NCI-H2107 (cell line): ENCODE data around the gene ADAMTSL1.

Source experiments
- DNase-seq: peaks from one replicate; lab custom pipeline; 2025; lab: John Stamatoyannopoulos, UW

The ADAMTSL1 gene

DNA sequence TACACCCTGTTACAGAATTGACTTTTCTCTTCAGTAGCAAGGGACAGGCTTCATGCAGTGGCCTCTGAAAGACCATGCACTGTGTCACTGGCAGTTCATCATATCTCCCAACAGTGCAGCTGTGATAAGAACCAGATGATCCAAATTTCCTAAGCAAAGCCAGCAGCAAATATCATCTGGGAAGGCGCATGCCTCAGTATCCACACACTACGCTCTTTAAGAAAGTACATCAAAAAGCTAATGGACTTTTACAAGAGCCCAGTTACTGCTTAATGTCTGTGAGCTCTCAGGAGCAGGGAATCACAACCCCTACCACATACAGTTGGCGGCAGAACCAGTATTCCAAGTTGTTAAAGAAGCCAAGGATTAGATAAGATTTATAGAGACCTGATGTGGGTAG lies 25.1 kb downstream of the ADAMTSL1 start:
- no peak for DNase-seq

GRCh38 chr9:18499980-18500379 lies 26.0 kb downstream of the ADAMTSL1 start:
- DNase-seq = peak; percentile 22

DNA sequence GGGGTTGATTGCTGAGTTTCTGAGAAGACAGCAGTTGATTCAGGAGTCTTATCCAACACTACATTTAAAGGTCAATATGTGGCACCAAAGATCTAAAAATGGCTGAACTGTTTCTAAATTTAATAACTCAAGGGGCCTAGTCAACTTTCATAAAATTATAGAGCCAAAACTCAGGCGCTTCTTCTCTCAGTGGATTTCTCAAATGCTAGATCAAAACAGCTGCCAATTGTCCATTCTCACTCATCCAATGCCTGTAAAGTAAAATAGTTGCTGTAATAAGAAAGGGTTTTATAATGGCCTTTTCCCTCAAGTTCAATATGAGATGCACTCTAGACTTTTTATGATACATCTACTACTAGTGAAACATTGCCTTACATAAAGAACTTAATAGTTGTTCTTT lies 26.5 kb downstream of the ADAMTSL1 start:
- DNase-seq = no peak

DNA sequence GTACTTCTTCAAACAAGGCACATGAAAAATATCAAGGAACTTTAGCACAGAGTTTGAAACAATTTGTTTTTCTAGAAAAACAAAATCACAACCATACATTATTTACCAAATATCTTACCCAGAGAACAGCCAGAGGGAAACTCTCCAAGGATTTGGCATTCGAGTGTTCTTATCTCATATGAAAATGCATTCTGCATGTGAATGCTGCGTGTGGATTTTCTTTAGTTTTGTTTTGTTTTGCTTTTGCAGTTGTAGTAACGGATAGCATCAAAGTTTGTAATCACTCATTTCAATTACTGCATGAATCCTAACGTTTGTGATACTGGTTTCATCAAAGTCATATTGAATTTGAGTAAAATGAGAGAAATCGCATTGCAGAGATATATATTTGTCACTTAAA lies 28.0 kb downstream of the ADAMTSL1 start:
- DNase-seq = no peak

- no peak for DNase-seq
Observed at GRCh38 chr9:18502546-18502945, 28.6 kb downstream of the ADAMTSL1 start.

GRCh38 chr9:18504707-18505106 lies 30.8 kb downstream of the ADAMTSL1 start:
- DNase-seq = no peak

DNA sequence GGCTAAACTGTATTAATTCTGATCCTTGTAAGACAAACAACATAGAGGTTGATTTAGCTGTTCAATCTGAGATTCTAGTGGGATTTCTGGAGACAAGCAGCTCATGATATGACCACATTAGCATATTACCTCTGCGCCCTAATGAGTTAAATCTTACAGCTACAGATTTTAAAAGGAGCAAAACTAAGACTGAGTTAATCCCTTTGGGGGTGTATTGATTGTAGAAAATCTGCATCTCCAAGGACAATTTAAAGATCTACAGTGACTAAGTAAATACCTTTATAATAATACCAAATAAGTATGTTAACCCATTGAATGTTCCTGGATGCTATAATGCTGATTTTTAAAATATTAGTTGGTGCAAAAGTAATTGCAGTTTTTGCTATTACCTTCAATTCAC lies 33.2 kb downstream of the ADAMTSL1 start:
- no peak for DNase-seq

DNA sequence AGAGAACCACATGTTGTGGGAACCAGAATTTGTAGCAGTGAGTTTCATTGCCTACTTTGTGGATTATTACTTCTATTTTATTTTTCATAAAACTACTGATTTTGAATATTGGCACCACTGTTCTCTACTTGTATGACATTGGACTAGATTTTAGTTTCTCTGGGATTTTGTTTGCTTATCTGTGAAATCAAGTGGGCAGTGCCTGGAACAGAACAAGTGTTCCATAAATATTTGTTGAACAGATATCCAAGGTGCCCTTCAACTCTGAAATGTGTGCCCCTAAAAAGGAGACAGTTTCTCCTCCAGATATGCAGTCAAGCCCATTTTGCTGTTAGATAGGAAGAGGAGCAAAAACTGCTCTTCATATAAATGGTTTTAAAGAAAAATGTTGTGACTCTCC lies 42.6 kb downstream of the ADAMTSL1 start:
- DNase-seq = no peak

DNA sequence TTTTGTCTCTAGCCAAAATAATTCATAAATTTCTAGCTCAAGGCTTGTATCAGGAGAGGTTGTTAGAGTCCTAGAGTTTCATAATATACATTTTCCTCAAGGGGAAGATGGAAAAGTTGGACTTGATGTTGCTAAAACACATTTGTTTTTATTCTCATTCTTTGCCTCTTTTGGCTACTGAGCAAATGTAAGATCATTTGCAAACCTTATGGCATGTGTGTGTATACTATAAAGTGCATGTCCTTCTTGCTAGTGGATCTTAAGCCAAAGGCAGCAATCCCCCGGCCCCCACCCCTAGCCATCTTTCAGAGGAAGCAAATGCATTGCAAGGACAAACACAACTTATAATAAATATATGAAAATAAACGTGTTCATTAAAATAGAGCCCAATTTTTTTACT lies 43.0 kb downstream of the ADAMTSL1 start:
- DNase-seq = no peak

GRCh38 chr9:18520416-18521047 lies 46.6 kb downstream of the ADAMTSL1 start:
- DNase-seq = no peak

DNA sequence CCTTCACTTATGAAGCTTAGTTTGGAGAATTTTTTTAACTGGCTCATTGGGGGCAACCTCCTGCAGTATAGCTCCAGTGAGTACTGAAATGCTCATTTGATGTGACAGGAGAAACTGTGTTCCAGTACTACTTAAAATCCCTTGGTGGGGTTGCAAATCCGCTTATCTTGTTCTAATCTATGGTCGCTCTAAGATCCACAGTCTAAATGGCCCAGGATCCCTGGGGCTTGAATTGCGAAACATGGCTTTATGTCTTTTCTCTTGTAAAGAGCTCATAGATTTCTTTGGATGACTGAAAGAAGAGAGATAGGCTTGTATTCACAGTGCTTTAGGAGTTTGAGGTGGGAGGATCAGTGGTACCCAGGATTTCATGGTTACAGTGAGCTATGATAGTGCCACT lies 52.7 kb downstream of the ADAMTSL1 start:
- no peak for DNase-seq

DNA sequence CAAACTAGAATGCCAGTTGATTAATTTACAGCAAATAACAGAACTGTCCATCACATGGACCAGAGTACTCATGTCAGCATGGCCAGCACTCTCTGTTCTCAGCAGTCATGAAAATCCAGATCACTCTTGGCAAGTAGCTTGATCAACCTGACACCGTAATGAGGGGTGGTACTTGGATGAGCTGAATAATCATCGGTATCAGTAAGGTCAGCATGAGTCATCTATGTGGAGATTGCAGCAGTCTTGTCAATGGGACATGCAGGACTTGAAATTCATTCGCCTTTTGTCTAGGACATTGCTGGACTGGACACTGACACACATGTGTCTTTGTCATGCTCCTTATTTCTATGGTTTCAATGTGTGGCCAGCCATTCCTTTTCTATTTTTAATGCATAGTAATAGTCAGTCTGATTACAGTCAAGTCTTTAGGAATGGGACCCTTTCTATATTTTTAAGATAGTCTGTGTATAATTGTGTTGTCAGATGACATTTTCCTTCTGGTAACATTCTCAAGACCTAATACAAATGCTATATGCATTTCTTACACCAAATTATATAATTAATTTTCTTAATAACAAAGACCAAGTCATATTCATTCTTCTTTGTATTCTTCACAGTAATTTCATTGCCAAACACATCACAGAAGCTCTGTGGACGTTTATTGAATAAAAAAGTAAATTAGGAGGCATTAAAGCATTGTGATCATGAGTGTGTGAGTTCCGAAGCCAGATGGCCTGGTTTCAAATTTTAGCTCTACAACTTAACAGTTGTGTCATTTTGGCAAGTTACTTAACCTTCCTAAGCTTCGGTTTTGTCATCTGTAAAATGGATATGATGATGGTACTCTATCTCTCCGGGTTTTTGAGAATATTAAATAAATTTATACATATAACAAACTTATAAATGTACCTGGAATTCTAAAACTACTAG lies 57.4 kb downstream of the ADAMTSL1 start:
- DNase-seq = no peak

GRCh38 chr9:18534611-18535010 lies 60.7 kb downstream of the ADAMTSL1 start:
- DNase-seq = no peak

DNA sequence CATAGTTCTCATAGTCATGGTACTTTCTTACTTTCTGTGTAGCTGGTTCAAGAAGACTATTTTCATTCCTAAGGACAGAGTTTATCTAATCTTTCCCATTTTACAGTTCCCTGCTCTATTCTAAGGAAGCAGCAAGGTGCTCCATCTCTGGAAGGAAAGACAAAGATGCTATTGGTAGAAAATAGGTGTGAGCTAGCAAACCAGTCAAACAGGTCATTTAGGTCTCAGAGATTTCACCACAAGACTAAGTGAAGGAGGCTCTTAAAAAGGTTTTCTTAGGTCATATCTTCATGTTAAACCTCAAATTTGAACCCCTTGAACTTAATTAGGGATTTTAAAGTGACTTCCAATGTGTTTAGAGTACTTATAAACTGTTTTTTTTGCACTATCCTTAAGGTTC lies 62.6 kb downstream of the ADAMTSL1 start:
- DNase-seq = no peak

DNA sequence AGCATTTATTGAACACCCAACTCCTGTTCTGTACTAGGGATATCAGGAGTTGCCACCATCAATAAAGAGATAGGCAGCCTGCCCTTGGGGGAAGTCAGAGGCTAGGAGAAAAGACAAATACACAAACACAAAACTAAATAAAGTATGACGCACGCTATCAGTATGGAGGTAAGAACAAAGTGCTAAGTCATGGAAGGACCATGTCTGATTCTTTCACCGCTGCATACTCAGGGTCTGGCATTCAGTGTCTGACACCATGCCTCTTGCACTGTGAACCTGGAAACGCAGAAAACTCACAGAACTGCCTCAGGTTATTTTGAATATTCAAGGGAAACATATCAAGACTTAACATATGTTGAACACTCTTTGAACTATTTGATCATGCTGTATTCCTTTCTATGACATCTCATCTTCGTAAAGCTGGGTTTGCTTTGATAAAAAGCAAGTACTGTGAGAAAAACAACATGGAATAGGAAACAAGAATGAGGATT lies 65.3 kb downstream of the ADAMTSL1 start:
- no peak for DNase-seq

DNA sequence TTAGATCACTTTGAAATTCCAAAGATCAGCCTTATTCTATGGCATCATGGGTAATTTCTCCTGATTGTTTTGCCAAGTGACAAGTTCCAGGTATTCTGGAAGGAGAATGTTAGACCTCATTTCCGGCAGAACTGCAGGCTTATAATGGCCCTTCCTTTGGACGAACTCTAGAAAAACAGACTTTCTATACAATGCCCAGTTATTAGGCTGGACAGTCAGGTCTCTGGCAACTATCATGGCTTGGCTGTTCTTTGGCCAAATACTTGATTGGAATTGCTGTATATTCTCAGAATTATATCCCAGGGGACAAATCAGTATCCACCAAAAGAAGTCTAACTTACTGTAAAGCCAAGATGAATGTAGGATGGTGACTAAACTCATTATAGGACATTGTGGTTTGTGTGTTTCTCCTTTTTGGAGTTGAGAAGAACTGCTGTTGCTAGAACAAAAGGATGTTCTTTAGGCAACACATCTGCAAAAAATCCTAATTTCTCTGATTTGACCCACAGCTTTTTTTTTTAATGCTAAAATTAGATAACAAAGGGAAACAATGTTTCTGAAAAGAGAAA lies 69.0 kb downstream of the ADAMTSL1 start:
- DNase-seq = no peak

GRCh38 chr9:18543406-18544192 lies 69.6 kb downstream of the ADAMTSL1 start:
- DNase-seq = no peak

DNA sequence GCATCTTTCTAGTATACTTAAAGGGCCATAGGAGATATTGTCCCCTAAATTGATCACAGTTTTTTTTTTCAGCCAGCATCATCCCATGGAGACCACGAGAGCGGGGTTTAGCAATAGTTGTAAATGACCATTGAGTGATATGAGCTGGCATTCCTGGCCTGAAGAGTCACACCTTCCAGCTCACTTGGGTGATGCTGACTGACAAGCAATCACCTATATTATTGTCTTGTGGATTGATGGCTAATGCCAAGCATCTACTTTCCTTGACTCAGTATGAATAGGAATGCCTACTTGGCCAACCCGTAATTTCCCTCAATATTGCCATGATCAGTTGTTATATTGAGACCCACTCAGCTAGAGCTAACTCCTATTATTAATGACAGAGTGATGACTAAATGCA lies 70.5 kb downstream of the ADAMTSL1 start:
- no peak for DNase-seq

DNA sequence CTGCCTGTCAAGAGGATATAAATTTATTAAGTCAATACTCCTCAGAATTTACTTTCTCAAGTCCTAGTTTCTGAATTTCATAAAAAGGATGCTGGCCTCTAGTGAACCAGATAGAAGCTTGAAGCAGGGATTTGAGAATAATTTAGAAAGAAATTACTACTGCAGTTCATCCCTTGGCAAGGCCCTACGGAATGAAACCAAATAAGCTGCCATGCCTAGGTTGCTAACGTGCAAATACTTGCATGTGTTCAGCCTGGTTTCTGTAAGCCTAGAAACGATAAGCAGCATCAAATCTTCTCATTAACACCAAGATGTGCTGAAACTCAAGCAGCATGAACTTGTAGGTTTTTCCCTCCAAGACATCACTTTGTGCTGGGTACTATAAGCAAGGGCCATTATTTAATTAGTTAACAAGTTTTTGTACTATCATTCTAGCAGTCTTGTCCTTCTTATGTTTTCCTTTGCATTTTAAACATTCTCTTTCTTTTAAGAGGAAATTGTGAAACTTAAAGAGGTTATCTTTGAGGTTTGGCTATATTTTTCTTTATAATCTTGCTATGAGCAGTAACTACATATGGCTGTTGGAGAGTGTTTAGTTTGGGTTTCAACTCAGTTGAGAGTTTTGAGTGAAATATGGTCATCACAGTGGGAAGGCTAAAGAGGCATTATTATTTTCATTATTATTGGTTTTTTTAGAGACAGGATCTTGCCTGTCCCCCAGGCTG lies 71.8 kb downstream of the ADAMTSL1 start:
- no peak for DNase-seq

DNA sequence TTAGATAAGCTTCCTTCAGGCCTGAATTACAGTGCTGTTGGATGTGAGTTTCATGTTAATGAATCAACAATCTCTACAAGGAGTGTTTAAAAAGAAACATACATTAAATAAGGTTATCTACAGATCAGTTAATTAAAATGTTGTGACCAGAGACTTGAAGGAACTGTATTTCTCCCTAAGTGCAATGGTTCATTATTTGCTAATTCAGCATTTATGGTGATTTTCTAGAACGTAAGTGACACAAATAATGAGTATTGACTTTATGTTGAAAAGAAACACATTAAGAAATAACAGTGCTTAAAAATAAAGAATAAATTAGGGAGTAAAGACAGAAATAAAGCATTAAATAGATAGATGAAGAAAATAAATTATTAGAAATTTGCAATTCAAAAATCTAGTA lies 74.5 kb downstream of the ADAMTSL1 start:
- DNase-seq = no peak

- DNase-seq = no peak
Observed at GRCh38 chr9:18549772-18550171, 75.8 kb downstream of the ADAMTSL1 start.

DNA sequence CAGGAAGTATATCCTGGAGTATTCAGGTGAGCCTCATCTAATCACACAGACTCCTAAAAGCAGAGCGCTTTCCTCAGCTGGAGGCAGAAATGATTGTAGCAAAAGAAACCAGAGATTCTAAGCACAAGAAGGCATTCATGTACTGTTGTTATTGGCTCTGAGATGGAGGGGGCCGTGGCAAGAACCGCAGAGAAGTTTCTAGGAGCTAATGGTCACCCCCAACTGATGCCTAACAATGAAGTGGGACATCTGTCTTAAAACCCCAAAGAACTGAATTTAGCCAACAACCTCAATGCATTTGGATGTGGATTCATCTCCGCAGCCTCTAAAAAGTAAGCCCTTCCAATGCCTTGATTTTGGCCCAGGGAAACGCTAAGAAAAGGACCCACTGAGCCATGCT lies 76.3 kb downstream of the ADAMTSL1 start:
- no peak for DNase-seq
